GM12878 (cell line): Measurements from ENCODE around the gene RP9.
"Not testable (repeated sequence)": the region's sequence is repeated elsewhere in the genome, so short reads cannot be mapped to it uniquely, and the experiment has no call there.

Source experiments
- POLR2A ChIP-seq: IDR thresholded peaks from 2 replicates; pipeline ENCODE4 v1.6.1; 2011; ENCODE audit warnings: low read depth, mild to moderate bottlenecking, low read length
- POLR2AphosphoS5 ChIP-seq: IDR thresholded peaks from 2 replicates; pipeline ENCODE4 v1.6.1; 2011; ENCODE audit warnings: mild to moderate bottlenecking, low read length, inconsistent platforms
- RB1 ChIP-seq: fragments of 450-650 bp; formaldehyde crosslinking; IDR thresholded peaks from 2 replicates; pipeline ENCODE4 v1.6.1; 2017; ENCODE audit warnings: mild to moderate bottlenecking, borderline replicate concordance
- TCF7 ChIP-seq: IDR thresholded peaks from 2 replicates; pipeline ENCODE4 v1.6.1; 2014; ENCODE audit warnings: antibody characterized with exemption, borderline replicate concordance
- TF ChIP-seq, protein P1 (sequence below), 3 experiments: IDR thresholded peaks in 2 of 3; conservative IDR thresholded peaks in 1 of 3; 2 replicates each; pipeline ENCODE4 v1.5.1; 2011; ENCODE audit warnings: low read depth in 3 of 3, low read length in 3 of 3, mild to moderate bottlenecking in 3 of 3, control low read depth in 2 of 3, moderate library complexity in 2 of 3, inconsistent platforms in 1 of 3, mixed read lengths in 1 of 3; ENCODE audit not compliant: control insufficient read depth in 2 of 3, insufficient read depth in 1 of 3; ENCODE audit errors: extremely low read depth in 1 of 3

DNA sequence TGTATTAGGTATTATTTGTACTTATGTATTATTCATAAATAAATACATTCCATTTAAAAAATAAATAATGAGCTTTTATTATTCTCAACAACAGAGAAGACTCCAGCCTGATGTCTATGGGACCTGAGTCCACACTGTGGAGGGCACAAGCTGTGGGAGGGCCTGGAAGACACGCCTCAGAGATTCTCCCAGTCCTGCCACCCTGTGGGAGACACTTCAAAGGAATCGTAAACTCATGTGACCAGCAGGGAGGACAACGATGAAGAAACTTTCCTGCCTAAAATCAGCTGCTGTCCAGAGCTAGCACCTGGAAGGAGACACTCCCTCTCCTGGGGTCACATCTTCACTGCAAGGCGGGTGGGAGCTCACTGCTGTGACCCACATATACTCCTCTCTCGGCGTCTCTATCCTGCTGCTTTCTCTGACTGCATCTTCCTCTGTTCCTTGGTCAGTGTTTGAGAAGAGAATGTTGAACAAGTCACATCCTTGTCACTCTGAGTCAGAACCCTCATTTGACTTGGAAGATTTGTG, 14.4 kb downstream of the RP9 start:
- not testable (repeated sequence) for TF ChIP-seq RB1, POLR2AphosphoS5, POLR2A, TCF7
- TF ChIP-seq, protein P1, sequence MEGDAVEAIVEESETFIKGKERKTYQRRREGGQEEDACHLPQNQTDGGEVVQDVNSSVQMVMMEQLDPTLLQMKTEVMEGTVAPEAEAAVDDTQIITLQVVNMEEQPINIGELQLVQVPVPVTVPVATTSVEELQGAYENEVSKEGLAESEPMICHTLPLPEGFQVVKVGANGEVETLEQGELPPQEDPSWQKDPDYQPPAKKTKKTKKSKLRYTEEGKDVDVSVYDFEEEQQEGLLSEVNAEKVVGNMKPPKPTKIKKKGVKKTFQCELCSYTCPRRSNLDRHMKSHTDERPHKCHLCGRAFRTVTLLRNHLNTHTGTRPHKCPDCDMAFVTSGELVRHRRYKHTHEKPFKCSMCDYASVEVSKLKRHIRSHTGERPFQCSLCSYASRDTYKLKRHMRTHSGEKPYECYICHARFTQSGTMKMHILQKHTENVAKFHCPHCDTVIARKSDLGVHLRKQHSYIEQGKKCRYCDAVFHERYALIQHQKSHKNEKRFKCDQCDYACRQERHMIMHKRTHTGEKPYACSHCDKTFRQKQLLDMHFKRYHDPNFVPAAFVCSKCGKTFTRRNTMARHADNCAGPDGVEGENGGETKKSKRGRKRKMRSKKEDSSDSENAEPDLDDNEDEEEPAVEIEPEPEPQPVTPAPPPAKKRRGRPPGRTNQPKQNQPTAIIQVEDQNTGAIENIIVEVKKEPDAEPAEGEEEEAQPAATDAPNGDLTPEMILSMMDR (IDR thresholded peaks at IDR 0.05 in 2 of 3, conservative IDR thresholded peaks at IDR 0.05 in 1 of 3; ENCODE audit: control insufficient read depth in 2 of 3, extremely low read depth in 1 of 3, insufficient read depth in 1 of 3, low read depth in 3 of 3, low read length in 3 of 3): not testable (repeated sequence)
